Lower leg skin (tissue), 3 donors: ENCODE results near the gene PPTC7.

Experiments
- CTCF ChIP-seq, 3 donors: fragments of 450-650 bp; IDR thresholded peaks; one replicate each; pipeline ENCODE4 v1.5.1; 2016; ENCODE audit warnings: antibody characterized with exemption in 3 of 3, mild to moderate bottlenecking in 3 of 3, moderate library complexity in 2 of 3
- POLR2A ChIP-seq, 2 donors: fragments of 450-650 bp; IDR thresholded peaks; one replicate each; pipeline ENCODE4 v1.6.1; 2016 to 2017; ENCODE audit warnings: antibody characterized with exemption in 2 of 2, mild to moderate bottlenecking in 1 of 2, moderate library complexity in 1 of 2

- TF ChIP-seq CTCF (IDR thresholded peaks at IDR 0.05): no peak
- no peak for TF ChIP-seq POLR2A (IDR thresholded peaks at IDR 0.05)
Measured at GRCh38 chr12:110548678-110549077, 34.4 kb downstream of the PPTC7 start.
